Glomerular visceral epithelial cell (primary cell): ENCODE results near the gene ADARB1.
A peak's percentile ranks its signal among the peaks of the same experiment; 100 is the strongest.
"Not testable (repeated sequence)": the region's sequence is repeated elsewhere in the genome, so short reads cannot be mapped to it uniquely, and the experiment has no call there.

Experiments
- DNase-seq: peaks from one replicate; pipeline ENCODE4 v3.0.0-alpha.2; 2016; ENCODE audit errors: extremely low spot score

Gene ADARB1

GRCh38 chr21:45074048-45074817, at the start of gene ADARB1:
Gene ADARB1, plus strand, starts transcription at chr21:45074580. Its CDS starts 97,077 bp downstream, at chr21:45171657.
- peak; percentile 76 for DNase-seq

- DNase-seq: no peak
These were observed 48.2 kb upstream of the ADARB1 start for GRCh38 chr21:45026066-45026745.

GRCh38 chr21:45026826-45027225, 47.6 kb upstream of the ADARB1 start:
- DNase-seq: no peak

- no peak for DNase-seq
These were observed 46.9 kb upstream of the ADARB1 start for GRCh38 chr21:45027241-45028196.

- DNase-seq: not testable (repeated sequence)
These were observed 45.7 kb upstream of the ADARB1 start for GRCh38 chr21:45028645-45029044.

- no peak for DNase-seq
These were observed 45.0 kb upstream of the ADARB1 start for GRCh38 chr21:45029298-45029947.

- no peak for DNase-seq
These were observed 44.3 kb upstream of the ADARB1 start for GRCh38 chr21:45029948-45030681.

- no peak for DNase-seq
These were observed 43.5 kb upstream of the ADARB1 start for GRCh38 chr21:45030682-45031570.

- no peak for DNase-seq
These were observed 42.7 kb upstream of the ADARB1 start for GRCh38 chr21:45031571-45032191.

- no peak for DNase-seq
These were observed 42.0 kb upstream of the ADARB1 start for GRCh38 chr21:45032332-45032731.

GRCh38 chr21:45032977-45033710, 41.2 kb upstream of the ADARB1 start:
- DNase-seq: no peak

- DNase-seq: no peak
These were observed 40.4 kb upstream of the ADARB1 start for GRCh38 chr21:45033791-45034555.

GRCh38 chr21:45034556-45035476, 39.6 kb upstream of the ADARB1 start:
- DNase-seq: no peak

- no peak for DNase-seq
These were observed 38.9 kb upstream of the ADARB1 start for GRCh38 chr21:45035477-45035848.

- DNase-seq: no peak
These were observed 37.8 kb upstream of the ADARB1 start for GRCh38 chr21:45036630-45037029.

- no peak for DNase-seq
These were observed 36.4 kb upstream of the ADARB1 start for GRCh38 chr21:45037986-45038385.
